Ishikawa (cell line): ENCODE results near the gene TEDC2.

ENCODE experiments used
- CEBPB ChIP-seq: IDR thresholded peaks from 2 replicates; pipeline ENCODE4 v1.6.1; 2012
- CREB1 ChIP-seq: IDR thresholded peaks from 2 replicates; pipeline ENCODE4 v1.6.1; 2012; ENCODE audit warnings: low read depth
- EGR1 ChIP-seq: IDR thresholded peaks from 2 replicates; pipeline ENCODE4 v1.6.1; 2012
- EP300 ChIP-seq: IDR thresholded peaks from 2 replicates; pipeline ENCODE4 v1.6.1; 2012; ENCODE audit warnings: borderline replicate concordance
- FOXM1 ChIP-seq: IDR thresholded peaks from 2 replicates; pipeline ENCODE4 v1.6.1; 2012; ENCODE audit warnings: low read depth, borderline replicate concordance
- MAX ChIP-seq: IDR thresholded peaks from 2 replicates; pipeline ENCODE4 v1.6.1; 2012
- NFIC ChIP-seq: IDR thresholded peaks from 2 replicates; pipeline ENCODE4 v1.6.1; 2012
- RAD21 ChIP-seq: IDR thresholded peaks from 2 replicates; pipeline ENCODE4 v1.6.1; 2012; ENCODE audit warnings: low read depth
- REST ChIP-seq: IDR thresholded peaks from 2 replicates; pipeline ENCODE4 v1.6.1; 2012; ENCODE audit warnings: low read depth, mild to moderate bottlenecking
- TAF1 ChIP-seq: IDR thresholded peaks from 2 replicates; pipeline ENCODE4 v1.6.1; 2012; ENCODE audit warnings: low read depth, mild to moderate bottlenecking
- TCF12 ChIP-seq: IDR thresholded peaks from 2 replicates; pipeline ENCODE4 v1.6.1; 2012; ENCODE audit warnings: low read depth
- TEAD4 ChIP-seq: IDR thresholded peaks from 2 replicates; pipeline ENCODE4 v1.6.1; 2012
- USF1 ChIP-seq: IDR thresholded peaks from 2 replicates; pipeline ENCODE4 v1.6.1; 2012
- YY1 ChIP-seq: IDR thresholded peaks from 2 replicates; pipeline ENCODE4 v1.6.1; 2012; ENCODE audit warnings: low read depth
- ZBTB7A ChIP-seq: IDR thresholded peaks from 2 replicates; pipeline ENCODE4 v1.6.1; 2012; ENCODE audit warnings: low read depth

TEDC2 gene

GRCh38 chr16:2424061-2425007 lies 35.6 kb upstream of the TEDC2 start:
- no peak for TF ChIP-seq EP300
- TF ChIP-seq TEAD4, result no peak
- no peak for TF ChIP-seq YY1
- no peak for TF ChIP-seq TAF1

GRCh38 chr16:2425008-2425518 lies 34.8 kb upstream of the TEDC2 start:
- TF ChIP-seq NFIC (no peak), MAX (no peak), ZBTB7A (no peak), REST (no peak), TAF1 (no peak), YY1 (no peak), RAD21 (no peak), EP300 (no peak), CREB1 (no peak), FOXM1 (no peak), CEBPB (no peak), TEAD4 (no peak)

GRCh38 chr16:2425825-2426430 lies 34.0 kb upstream of the TEDC2 start:
- no peak for TF ChIP-seq CEBPB
- no peak for TF ChIP-seq USF1
- TF ChIP-seq TEAD4, result no peak
- TF ChIP-seq TAF1, result no peak
- TF ChIP-seq RAD21, result no peak
- TF ChIP-seq TCF12, result no peak
- TF ChIP-seq YY1, result no peak
- TF ChIP-seq EP300, result no peak
- no peak for TF ChIP-seq MAX
- TF ChIP-seq FOXM1, result no peak
- TF ChIP-seq CREB1, result no peak
- TF ChIP-seq ZBTB7A, result no peak

GRCh38 chr16:2426941-2427361 lies 33.0 kb upstream of the TEDC2 start:
- TF ChIP-seq EP300 (no peak), RAD21 (no peak), CREB1 (no peak), ZBTB7A (no peak), FOXM1 (no peak), CEBPB (peak; percentile 71), TAF1 (no peak), NFIC (peak; percentile 72), TEAD4 (0 out of 2 replicates have a peak, but pooled peaks have one; percentile 14), REST (no peak; the same call in 1 of the 2 replicates)

GRCh38 chr16:2427526-2427925 lies 32.4 kb upstream of the TEDC2 start:
- TF ChIP-seq REST (no peak), CREB1 (no peak), TCF12 (no peak), TEAD4 (no peak), EGR1 (no peak), RAD21 (no peak), FOXM1 (no peak), CEBPB (no peak), EP300 (no peak), YY1 (no peak), USF1 (no peak)
